Measurements from ENCODE around the gene KREMEN1. TPM values are rescaled to one million over a fixed set of nuclear protein-coding genes. Genes with fewer than 3 reads are reported as not detected.

Gene KREMEN1
- total and polyA plus RNA-seq, 2 of the 4 experiments (the other 2 are of a cell fraction) = 2.9 to 4.6 TPM

DNA sequence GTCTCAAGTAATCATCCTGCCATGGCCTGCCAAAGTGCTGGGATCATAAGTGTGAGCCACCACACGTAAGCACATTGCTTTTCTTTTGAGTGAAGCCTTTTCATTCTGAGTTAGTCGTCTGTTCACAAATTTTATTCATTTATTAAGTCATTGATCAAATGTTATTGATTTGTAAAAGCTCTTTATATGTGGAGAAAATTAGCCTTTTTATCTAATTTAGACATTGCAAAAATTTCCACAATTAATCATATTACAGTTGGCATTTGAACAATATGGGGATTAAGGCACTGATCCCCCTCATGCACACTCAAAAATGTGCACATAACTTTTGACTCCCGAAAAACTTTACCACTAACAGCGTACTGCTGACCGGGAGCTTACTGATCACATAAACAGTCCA, 125.4 kb downstream of the KREMEN1 start:
- CTCF ChIA-PET = no interaction called here
- in situ Hi-C loops (cut with MboI; ENCODE audit: low sequenced_read_pairs) = no loop called here

More for the DNA sequence above, 125.4 kb downstream of the KREMEN1 start:
- no peak overlapping the region for H3K4me3 ChIP-seq (ENCODE audit: insufficient read depth, low read depth, low read length)
- no peak overlapping the region for H3K18ac ChIP-seq (ENCODE audit: low read depth, low read length)
- no peak overlapping the region for H4K5ac ChIP-seq (ENCODE audit: low read depth, low read length)
- POLR2A ChIA-PET (ENCODE audit: unreplicated experiment) = no interaction called here
- no peak for TF ChIP-seq POLR2A (IDR thresholded peaks at IDR 0.05; ENCODE audit: low read depth, low read length)
- TF ChIP-seq CEBPB (IDR thresholded peaks at IDR 0.05; ENCODE audit: low read depth, low read length) = no peak
- no peak for TF ChIP-seq BHLHE40 (IDR thresholded peaks at IDR 0.05; ENCODE audit: low read depth, low read length)
- TF ChIP-seq CHD1 (IDR thresholded peaks at IDR 0.05; ENCODE audit: low read depth, low read length) = no peak
- TF ChIP-seq MXI1 (IDR thresholded peaks at IDR 0.05; ENCODE audit: borderline replicate concordance, low read depth, low read length) = no peak
- TF ChIP-seq, protein P1, sequence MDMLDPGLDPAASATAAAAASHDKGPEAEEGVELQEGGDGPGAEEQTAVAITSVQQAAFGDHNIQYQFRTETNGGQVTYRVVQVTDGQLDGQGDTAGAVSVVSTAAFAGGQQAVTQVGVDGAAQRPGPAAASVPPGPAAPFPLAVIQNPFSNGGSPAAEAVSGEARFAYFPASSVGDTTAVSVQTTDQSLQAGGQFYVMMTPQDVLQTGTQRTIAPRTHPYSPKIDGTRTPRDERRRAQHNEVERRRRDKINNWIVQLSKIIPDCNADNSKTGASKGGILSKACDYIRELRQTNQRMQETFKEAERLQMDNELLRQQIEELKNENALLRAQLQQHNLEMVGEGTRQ (IDR thresholded peaks at IDR 0.05; ENCODE audit: low read depth, low read length) = no peak
- TF ChIP-seq, protein P2, sequence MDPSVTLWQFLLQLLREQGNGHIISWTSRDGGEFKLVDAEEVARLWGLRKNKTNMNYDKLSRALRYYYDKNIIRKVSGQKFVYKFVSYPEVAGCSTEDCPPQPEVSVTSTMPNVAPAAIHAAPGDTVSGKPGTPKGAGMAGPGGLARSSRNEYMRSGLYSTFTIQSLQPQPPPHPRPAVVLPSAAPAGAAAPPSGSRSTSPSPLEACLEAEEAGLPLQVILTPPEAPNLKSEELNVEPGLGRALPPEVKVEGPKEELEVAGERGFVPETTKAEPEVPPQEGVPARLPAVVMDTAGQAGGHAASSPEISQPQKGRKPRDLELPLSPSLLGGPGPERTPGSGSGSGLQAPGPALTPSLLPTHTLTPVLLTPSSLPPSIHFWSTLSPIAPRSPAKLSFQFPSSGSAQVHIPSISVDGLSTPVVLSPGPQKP (IDR thresholded peaks at IDR 0.05; ENCODE audit: borderline replicate concordance, low read depth, low read length) = no peak
- TF ChIP-seq MAZ (IDR thresholded peaks at IDR 0.05; ENCODE audit: borderline replicate concordance, low read depth, low read length) = no peak
- no peak for TF ChIP-seq NFE2L2 (IDR thresholded peaks at IDR 0.05; ENCODE audit: low read depth, low read length)
- no peak for TF ChIP-seq SMC3 (IDR thresholded peaks at IDR 0.05; ENCODE audit: low read depth, low read length)
- no peak for TF ChIP-seq RCOR1 (IDR thresholded peaks at IDR 0.05; ENCODE audit: insufficient replicate concordance, low read length)
- no peak for TF ChIP-seq FOS (IDR thresholded peaks at IDR 0.05; ENCODE audit: low read depth, low read length)
- TF ChIP-seq RAD21 (IDR thresholded peaks at IDR 0.05; ENCODE audit: low read length) = no peak
- TF ChIP-seq MAFK (IDR thresholded peaks at IDR 0.05; ENCODE audit: low read depth, low read length) = no peak
- no peak for TF ChIP-seq RFX5 (IDR thresholded peaks at IDR 0.05; ENCODE audit: low read depth, low read length)
- TF ChIP-seq, protein P3, sequence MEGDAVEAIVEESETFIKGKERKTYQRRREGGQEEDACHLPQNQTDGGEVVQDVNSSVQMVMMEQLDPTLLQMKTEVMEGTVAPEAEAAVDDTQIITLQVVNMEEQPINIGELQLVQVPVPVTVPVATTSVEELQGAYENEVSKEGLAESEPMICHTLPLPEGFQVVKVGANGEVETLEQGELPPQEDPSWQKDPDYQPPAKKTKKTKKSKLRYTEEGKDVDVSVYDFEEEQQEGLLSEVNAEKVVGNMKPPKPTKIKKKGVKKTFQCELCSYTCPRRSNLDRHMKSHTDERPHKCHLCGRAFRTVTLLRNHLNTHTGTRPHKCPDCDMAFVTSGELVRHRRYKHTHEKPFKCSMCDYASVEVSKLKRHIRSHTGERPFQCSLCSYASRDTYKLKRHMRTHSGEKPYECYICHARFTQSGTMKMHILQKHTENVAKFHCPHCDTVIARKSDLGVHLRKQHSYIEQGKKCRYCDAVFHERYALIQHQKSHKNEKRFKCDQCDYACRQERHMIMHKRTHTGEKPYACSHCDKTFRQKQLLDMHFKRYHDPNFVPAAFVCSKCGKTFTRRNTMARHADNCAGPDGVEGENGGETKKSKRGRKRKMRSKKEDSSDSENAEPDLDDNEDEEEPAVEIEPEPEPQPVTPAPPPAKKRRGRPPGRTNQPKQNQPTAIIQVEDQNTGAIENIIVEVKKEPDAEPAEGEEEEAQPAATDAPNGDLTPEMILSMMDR (conservative IDR thresholded peaks at IDR 0.05; ENCODE audit: low read depth, low read length) = no peak
- H4K20me1 ChIP-seq (ENCODE audit: insufficient read depth, low read length) = no peaks in the 10 kb centered on the region
- peaks cover 12% of the 10 kb centered on the region; the same call in 1 of the 2 replicates for H3K9me1 ChIP-seq (ENCODE audit: insufficient read depth, low read length)
- no CpG with 5 or more reads among the region's 5 CpGs for WGBS, 2 experiments (ENCODE audit: extremely low coverage in 2 of 2, insufficient read length in 1 of 2)
- no peak overlapping the region for H3K9ac ChIP-seq (ENCODE audit: low read depth, low read length)
- dilution Hi-C loops (cut with HindIII; ENCODE audit: low sequenced_read_pairs, unreplicated experiment) = no loop called here
- no peak overlapping the region for H3K56ac ChIP-seq (ENCODE audit: extremely low read depth, insufficient read depth, low read length)
- no peak overlapping the region for H4K8ac ChIP-seq (ENCODE audit: low read depth in 2 of 2, low read length in 2 of 2)
- H3K4me1 ChIP-seq (ENCODE audit: control insufficient read depth, insufficient read depth, low read length) = peaks cover 9% of the 10 kb centered on the region; the same call in 1 of the 2 replicates
- no peaks in the 10 kb centered on the region for H3K36me3 ChIP-seq (ENCODE audit: control insufficient read depth, insufficient read depth, low read length)
- no peak overlapping the region for H2BK5ac ChIP-seq (ENCODE audit: low read depth, low read length, poor library complexity, severe bottlenecking)
- no peak overlapping the region for H2BK120ac ChIP-seq (ENCODE audit: low read depth, low read length)
- H3K9me3 ChIP-seq (ENCODE audit: control insufficient read depth, insufficient read depth, low read length) = no peaks in the 10 kb centered on the region
- no peak overlapping the region for H4K91ac ChIP-seq (ENCODE audit: insufficient read depth, low read depth, low read length)
- H3K79me1 ChIP-seq (ENCODE audit: low read depth in 1 of 2, low read length in 2 of 2) = no peaks in the 10 kb centered on the region
- intact Hi-C loops (cut with micrococcal nuclease) = no loop called here
- no TSS peak for BruUV-seq (replicated peaks)
- no peak overlapping the region for H2AK9ac ChIP-seq (replicated peaks; ENCODE audit: low read depth, low read length, poor library complexity)
- H3K14ac ChIP-seq (replicated peaks; ENCODE audit: low read depth, low read length) = no peak overlapping the region
- no peak for DNase-seq
- no peak overlapping the region for H2AK5ac ChIP-seq (ENCODE audit: low read depth, low read length)
- no peak overlapping the region for H3K27ac ChIP-seq (ENCODE audit: insufficient read depth, low read length)
- H2BK15ac ChIP-seq (ENCODE audit: low read depth, low read length) = no peak overlapping the region
- no peak overlapping the region for H3K23ac ChIP-seq (ENCODE audit: low read depth, low read length)
- no peak overlapping the region for H3K4me2 ChIP-seq (ENCODE audit: low read depth, low read length)
- peaks cover 2% of the 10 kb centered on the region; the same call in 1 of the 2 replicates for H3K27me3 ChIP-seq (ENCODE audit: control insufficient read depth, insufficient read depth, low read length)
- no peak for ATAC-seq (ENCODE audit: low read depth)
- H2AFZ ChIP-seq (replicated peaks; ENCODE audit: low read length, poor library complexity) = no peak overlapping the region
- no peak overlapping the region for H3K4ac ChIP-seq (ENCODE audit: low read depth, low read length)
- no peak overlapping the region for H2BK20ac ChIP-seq (ENCODE audit: low read depth, low read length)
